B cell (primary cell): ENCODE measurements around the gene HSF4.

Experiments used
- CTCF ChIP-seq: fragments of 200-600 bp; IDR thresholded peaks from one replicate; pipeline ENCODE4 v1.8.0; 2022; ENCODE audit warnings: antibody characterized with exemption, mild to moderate bottlenecking
- EZH2 ChIP-seq: IDR thresholded peaks from 2 replicates; pipeline ENCODE4 v1.6.1; 2012; ENCODE audit warnings: borderline replicate concordance, low read depth, mild to moderate bottlenecking, moderate library complexity, low read length; ENCODE audit not compliant: insufficient read depth, poor library complexity, severe bottlenecking

DNA sequence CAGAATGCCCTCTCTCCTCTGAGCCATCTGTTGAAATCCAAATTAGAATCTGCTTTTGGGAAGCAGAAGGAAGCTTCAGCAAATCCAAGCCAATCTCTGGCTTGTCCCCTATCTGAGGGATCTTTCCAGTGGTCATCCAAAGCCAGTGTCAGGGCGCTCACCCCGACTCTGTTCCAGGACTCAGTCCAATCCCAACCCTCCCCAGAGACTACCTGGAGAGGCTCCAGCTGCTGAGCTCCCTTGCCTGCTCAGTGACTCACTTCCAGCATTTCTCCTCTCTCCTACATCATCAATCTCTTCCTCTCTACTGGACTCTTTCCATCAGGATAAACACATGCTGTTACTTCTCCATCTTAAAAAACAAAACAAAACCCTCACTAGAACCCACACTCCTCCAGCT, 16.8 kb downstream of the HSF4 start:
- TF ChIP-seq CTCF (no peak), EZH2 (no peak)
